DND-41 (cell line): Measurements from ENCODE around the gene LAMA2.

Experiments
- ATAC-seq: fragments of 200-7000 bp; cut with Tn5 transposase; 3 replicates; pipeline ENCODE4 v1.9.1; 2021; ENCODE audit warnings: low read depth; ENCODE audit not compliant: insufficient read depth
- DNase-seq: peaks from one replicate; pipeline ENCODE4 v3.0.0-alpha.2; 2020
- H2AFZ ChIP-seq: 2 replicates; pipeline ENCODE4 v1.6.0; 2012; ENCODE audit warnings: low read depth, low read length
- H3K27ac ChIP-seq: 2 replicates; pipeline ENCODE4 v1.5.1; 2012; ENCODE audit warnings: low read length, inconsistent platforms
- H3K27me3 ChIP-seq: fragments of 200-600 bp; sonication (generic); 2 replicates; pipeline ENCODE4 v1.6.0; 2012; ENCODE audit warnings: low read length, mild to moderate bottlenecking, inconsistent platforms; ENCODE audit not compliant: insufficient read depth, poor library complexity
- H3K36me3 ChIP-seq: 2 replicates; pipeline ENCODE4 v1.5.1; 2012; ENCODE audit warnings: low read length, inconsistent platforms; ENCODE audit not compliant: insufficient read depth
- H3K4me1 ChIP-seq: 2 replicates; pipeline ENCODE4 v1.5.1; 2012; ENCODE audit warnings: mild to moderate bottlenecking, low read length; ENCODE audit not compliant: insufficient read depth
- H3K4me2 ChIP-seq: 2 replicates; pipeline ENCODE4 v1.6.0; 2012; ENCODE audit warnings: mild to moderate bottlenecking, moderate library complexity, low read length, inconsistent platforms; ENCODE audit not compliant: insufficient read depth
- H3K4me3 ChIP-seq, 2 experiments: fragments of 200-600 bp in 1 of 2; shearing (Covaris generic) in 1 of 2; 2 replicates each; pipeline ENCODE4 v1.5.1; 2012 to 2016; ENCODE audit warnings: inconsistent platforms in 2 of 2, low read length in 2 of 2, mild to moderate bottlenecking in 2 of 2, low read depth in 1 of 2, moderate library complexity in 1 of 2
- H3K79me2 ChIP-seq: 2 replicates; pipeline ENCODE4 v1.6.0; 2012; ENCODE audit warnings: low read length, inconsistent platforms; ENCODE audit not compliant: insufficient read depth
- H3K9ac ChIP-seq: 2 replicates; pipeline ENCODE4 v1.6.0; 2012; ENCODE audit warnings: low read depth, mild to moderate bottlenecking, inconsistent platforms, low read length, moderate library complexity
- H3K9me3 ChIP-seq: 2 replicates; pipeline ENCODE4 v1.5.1; 2012; ENCODE audit warnings: low read length, moderate library complexity, mild to moderate bottlenecking, inconsistent platforms; ENCODE audit not compliant: insufficient read depth, severe bottlenecking
- H4K20me1 ChIP-seq: 2 replicates; pipeline ENCODE4 v1.6.0; 2012; ENCODE audit warnings: low read length; ENCODE audit not compliant: insufficient read depth
- EZH2 ChIP-seq: IDR thresholded peaks from 3 replicates; pipeline ENCODE4 v1.6.1; 2012; ENCODE audit warnings: borderline replicate concordance, low read depth, mild to moderate bottlenecking, moderate library complexity, low read length, inconsistent platforms; ENCODE audit not compliant: severe bottlenecking
- TF ChIP-seq, protein P1 (sequence below): IDR thresholded peaks from 2 replicates; pipeline ENCODE4 v1.5.1; 2012; ENCODE audit warnings: borderline replicate concordance, low read length, moderate library complexity, mild to moderate bottlenecking; ENCODE audit not compliant: poor library complexity, severe bottlenecking; ENCODE audit errors: extremely low read depth

The LAMA2 gene

GRCh38 chr6:129191235-129191634, 308.3 kb downstream of the LAMA2 start:
- Histone ChIP-seq H3K79me2 (no peaks in the 10 kb centered on the region), H3K4me1 (no peaks in the 10 kb centered on the region), H2AFZ (no peak overlapping the region), H3K27me3 (no peaks in the 10 kb centered on the region), H3K9ac (no peak overlapping the region), H3K36me3 (no peaks in the 10 kb centered on the region), H3K27ac (no peak overlapping the region), H3K4me2 (no peak overlapping the region), H3K9me3 (no peaks in the 10 kb centered on the region), H4K20me1 (no peaks in the 10 kb centered on the region), H3K4me3 (no peak overlapping the region)
- ATAC-seq (no peak), DNase-seq (no peak)
- no peak for TF ChIP-seq EZH2
- TF ChIP-seq, protein P1, sequence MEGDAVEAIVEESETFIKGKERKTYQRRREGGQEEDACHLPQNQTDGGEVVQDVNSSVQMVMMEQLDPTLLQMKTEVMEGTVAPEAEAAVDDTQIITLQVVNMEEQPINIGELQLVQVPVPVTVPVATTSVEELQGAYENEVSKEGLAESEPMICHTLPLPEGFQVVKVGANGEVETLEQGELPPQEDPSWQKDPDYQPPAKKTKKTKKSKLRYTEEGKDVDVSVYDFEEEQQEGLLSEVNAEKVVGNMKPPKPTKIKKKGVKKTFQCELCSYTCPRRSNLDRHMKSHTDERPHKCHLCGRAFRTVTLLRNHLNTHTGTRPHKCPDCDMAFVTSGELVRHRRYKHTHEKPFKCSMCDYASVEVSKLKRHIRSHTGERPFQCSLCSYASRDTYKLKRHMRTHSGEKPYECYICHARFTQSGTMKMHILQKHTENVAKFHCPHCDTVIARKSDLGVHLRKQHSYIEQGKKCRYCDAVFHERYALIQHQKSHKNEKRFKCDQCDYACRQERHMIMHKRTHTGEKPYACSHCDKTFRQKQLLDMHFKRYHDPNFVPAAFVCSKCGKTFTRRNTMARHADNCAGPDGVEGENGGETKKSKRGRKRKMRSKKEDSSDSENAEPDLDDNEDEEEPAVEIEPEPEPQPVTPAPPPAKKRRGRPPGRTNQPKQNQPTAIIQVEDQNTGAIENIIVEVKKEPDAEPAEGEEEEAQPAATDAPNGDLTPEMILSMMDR: no peak

- no peak overlapping the region for H3K4me2 ChIP-seq
- ATAC-seq: no peak
- no peaks in the 10 kb centered on the region for H3K27me3 ChIP-seq
Observed at GRCh38 chr6:129192458-129192989, 309.6 kb downstream of the LAMA2 start.

DNA sequence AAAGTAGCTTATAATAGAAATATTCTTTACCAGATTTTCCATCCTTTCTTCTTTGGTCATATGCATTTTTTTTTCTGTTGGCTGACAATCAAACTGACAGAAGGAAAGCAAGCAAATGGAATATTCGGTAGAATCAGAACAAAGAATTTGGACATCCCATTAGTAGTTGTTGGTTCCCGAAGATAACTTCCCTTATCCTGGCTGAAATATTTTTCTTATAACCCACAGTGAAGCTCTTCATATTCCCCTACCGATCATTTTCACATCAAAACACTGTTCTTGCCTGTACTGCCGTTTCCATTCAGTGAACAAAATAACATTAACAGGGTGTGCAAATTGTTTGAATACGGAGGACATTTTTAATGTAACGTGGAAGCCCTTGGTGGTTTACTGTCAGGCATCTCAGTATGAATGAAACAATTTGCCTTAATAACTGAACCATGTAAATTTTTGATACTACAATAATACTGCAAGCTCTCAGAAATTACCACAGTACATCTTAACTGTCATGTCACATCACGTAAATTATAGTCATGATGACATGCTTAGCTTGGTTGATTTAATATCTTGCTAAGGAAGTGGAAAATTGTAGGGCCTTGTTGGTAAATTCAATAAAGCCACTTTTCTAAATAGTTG, 311.5 kb downstream of the LAMA2 start:
- no peaks in the 10 kb centered on the region for H3K9me3 ChIP-seq
- H3K4me3 ChIP-seq: no peak overlapping the region
- H3K36me3 ChIP-seq: no peaks in the 10 kb centered on the region
- no peak overlapping the region for H3K4me2 ChIP-seq
- no peak overlapping the region for H3K27ac ChIP-seq
- ATAC-seq (no peak), DNase-seq (no peak)
- H3K79me2 ChIP-seq: no peaks in the 10 kb centered on the region
- no peaks in the 10 kb centered on the region for H4K20me1 ChIP-seq
- no peaks in the 10 kb centered on the region for H3K4me1 ChIP-seq
- H3K9ac ChIP-seq: no peak overlapping the region
- no peak overlapping the region for H2AFZ ChIP-seq
- no peak for TF ChIP-seq EZH2
- TF ChIP-seq, protein P1: no peak
- H3K27me3 ChIP-seq: no peaks in the 10 kb centered on the region

More at GRCh38 chr6:129192458-129192989, 309.6 kb downstream of the LAMA2 start:
- H3K9me3 ChIP-seq: no peaks in the 10 kb centered on the region
- H3K36me3 ChIP-seq: no peaks in the 10 kb centered on the region
- H3K9ac ChIP-seq: no peak overlapping the region
- H2AFZ ChIP-seq: no peak overlapping the region
- no peak for DNase-seq
- no peaks in the 10 kb centered on the region for H4K20me1 ChIP-seq
- H3K79me2 ChIP-seq: no peaks in the 10 kb centered on the region
- no peak overlapping the region for H3K4me3 ChIP-seq
- TF ChIP-seq, protein P1: no peak
- no peak for TF ChIP-seq EZH2
- no peaks in the 10 kb centered on the region for H3K4me1 ChIP-seq
- H3K27ac ChIP-seq: no peak overlapping the region
